ENCODE measurements around the gene REXO4.

DNA sequence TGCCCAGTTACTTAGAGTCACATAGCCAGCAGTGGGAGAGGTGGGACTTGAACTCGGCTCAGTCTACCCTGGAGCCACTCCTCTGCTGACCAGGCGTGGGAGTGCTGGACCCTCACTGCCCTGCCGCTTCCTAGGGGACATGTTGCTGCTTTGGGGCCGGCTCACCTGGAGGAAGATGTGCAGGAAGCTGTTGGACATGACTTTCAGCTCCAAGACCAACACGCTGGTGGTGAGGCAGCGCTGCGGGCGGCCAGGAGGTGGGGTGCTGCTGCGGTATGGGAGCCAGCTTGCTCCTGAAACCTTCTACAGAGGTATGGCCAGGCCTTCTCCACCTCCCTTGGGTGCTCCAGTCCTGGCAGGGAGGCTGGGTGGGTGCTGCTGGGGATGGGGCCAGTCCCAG is 38.6 kb upstream of the REXO4 start:
- no peak for TF ChIP-seq POLR2A (IDR thresholded peaks at IDR 0.05)
- TF ChIP-seq, protein P1, sequence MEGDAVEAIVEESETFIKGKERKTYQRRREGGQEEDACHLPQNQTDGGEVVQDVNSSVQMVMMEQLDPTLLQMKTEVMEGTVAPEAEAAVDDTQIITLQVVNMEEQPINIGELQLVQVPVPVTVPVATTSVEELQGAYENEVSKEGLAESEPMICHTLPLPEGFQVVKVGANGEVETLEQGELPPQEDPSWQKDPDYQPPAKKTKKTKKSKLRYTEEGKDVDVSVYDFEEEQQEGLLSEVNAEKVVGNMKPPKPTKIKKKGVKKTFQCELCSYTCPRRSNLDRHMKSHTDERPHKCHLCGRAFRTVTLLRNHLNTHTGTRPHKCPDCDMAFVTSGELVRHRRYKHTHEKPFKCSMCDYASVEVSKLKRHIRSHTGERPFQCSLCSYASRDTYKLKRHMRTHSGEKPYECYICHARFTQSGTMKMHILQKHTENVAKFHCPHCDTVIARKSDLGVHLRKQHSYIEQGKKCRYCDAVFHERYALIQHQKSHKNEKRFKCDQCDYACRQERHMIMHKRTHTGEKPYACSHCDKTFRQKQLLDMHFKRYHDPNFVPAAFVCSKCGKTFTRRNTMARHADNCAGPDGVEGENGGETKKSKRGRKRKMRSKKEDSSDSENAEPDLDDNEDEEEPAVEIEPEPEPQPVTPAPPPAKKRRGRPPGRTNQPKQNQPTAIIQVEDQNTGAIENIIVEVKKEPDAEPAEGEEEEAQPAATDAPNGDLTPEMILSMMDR (IDR thresholded peaks at IDR 0.05) = no peak

Measured in adrenal gland (tissue), 5 donors.